ENCODE results near the gene MRPL51. TPM values are rescaled to one million over a fixed set of nuclear protein-coding genes. Genes with fewer than 3 reads are reported as not detected.

The MRPL51 gene
- total and polyA plus RNA-seq, 9 of the 15 experiments (the other 6 are each of a cell fraction or from before 2014, with no cell fraction given) = 127 to 727 (median 208) TPM

- H3K9me3 ChIP-seq (replicated peaks; ENCODE audit: control insufficient read depth, insufficient read depth, low read depth, low read length) = no peaks in the 10 kb centered on the region
- no peaks in the 10 kb centered on the region for H3K9me1 ChIP-seq (ENCODE audit: control insufficient read depth, insufficient read depth, low read length)
- no peak overlapping the region for H2AFZ ChIP-seq (ENCODE audit: low read depth, low read length)
- ATAC-seq (no peak), FAIRE-seq (no peak), DNase-seq (ENCODE audit: extremely low read depth in 1 of 4, low spot score in 3 of 4) (no peak)
- H4K20me1 ChIP-seq (replicated peaks; ENCODE audit: control insufficient read depth, insufficient read depth, low read length) = peaks cover 38% of the 10 kb centered on the region
- no TSS peak for BruUV-seq (replicated peaks)
- in situ Hi-C loops (cut with MboI) (no loop called here), intact Hi-C loops (cut with micrococcal nuclease) (loop anchor here (2.0 to 10.0 kb wide), 2 partner anchors 41 to 211 kb away; partner anchors contain the start of gene NCAPD2)
- H3K4me1 ChIP-seq (replicated peaks in 1 of 2; ENCODE audit: control insufficient read depth in 2 of 2, insufficient read depth in 2 of 2, low read length in 2 of 2) = peaks cover 41 to 74% of the 10 kb centered on the region in 2 experiments; a peak in 4 of 5 replicates
- TF ChIP-seq POLR2AphosphoS5 (IDR thresholded peaks at IDR 0.05; ENCODE audit: control insufficient read depth, insufficient read depth, low read depth, low read length) (peak; percentile 12; the same call in 1 of the 2 replicates), TGIF2 (CRISPR knock-in tag; IDR thresholded peaks at IDR 0.05) (no peak)
- peaks cover 58% of the 10 kb centered on the region for H3K36me3 ChIP-seq (ENCODE audit: control insufficient read depth, insufficient read depth, low read length)
- H3K9ac ChIP-seq (ENCODE audit: insufficient read depth in 1 of 2, low read depth in 2 of 2, low read length in 2 of 2) = peak overlapping the region; percentile 84 to 100
- H3K27ac ChIP-seq (ENCODE audit: extremely low read depth, low read depth, low read length) = peak overlapping the region; percentile 87
- H3K79me2 ChIP-seq (ENCODE audit: control insufficient read depth, insufficient read depth, low read length) = peaks cover 63% of the 10 kb centered on the region
- POLR2A ChIA-PET = interaction anchor here (0.8 to 2.6 kb wide), 6 partner anchors 10 to 146 kb away, joined by 3 to 20 read pairs (median 3); no protein-coding TSS in a partner anchor
- H3K4me3 ChIP-seq = peak overlapping the region; percentile 84
- CTCF ChIA-PET (ENCODE audit: low intra/inter-chr PET ratio) = no interaction called here
- peak overlapping the region; percentile 93 for H3K4me2 ChIP-seq (ENCODE audit: insufficient read depth, low read length)
- WGBS (ENCODE audit: insufficient coverage, low coverage, missing lambda C conversion rate) = no CpG with 5 or more reads among the region's 6 CpGs
- H3K27me3 ChIP-seq (ENCODE audit: control insufficient read depth in 2 of 2, insufficient read depth in 2 of 2, low read length in 2 of 2) = no peaks in the 10 kb centered on the region
These were observed 42.6 kb upstream of the MRPL51 start for GRCh38 chr12:6535697-6535946.

GRCh38 chr12:6534945-6535696 is 42.1 kb upstream of the MRPL51 start:
- FAIRE-seq (no peak), DNase-seq (ENCODE audit: extremely low read depth in 1 of 4, low spot score in 3 of 4) (peak; percentile 57 to 73 (median 66)), ATAC-seq (peak; percentile 4)
- peaks cover 40 to 69% of the 10 kb centered on the region in 2 experiments; a peak in 4 of 5 replicates for H3K4me1 ChIP-seq (replicated peaks in 1 of 2; ENCODE audit: control insufficient read depth in 2 of 2, insufficient read depth in 2 of 2, low read length in 2 of 2)
- BruUV-seq (replicated peaks) = no TSS peak
- ChIA-PET POLR2A (interaction anchor here (0.6 to 2.6 kb wide), 15 partner anchors 8 to 317 kb away, joined by 3 to 20 read pairs (median 3); partner anchors contain the start of genes CDCA3, MRPL51, USP5 and VAMP1), CTCF (ENCODE audit: low intra/inter-chr PET ratio) (no interaction called here)
- H3K79me2 ChIP-seq (ENCODE audit: control insufficient read depth, insufficient read depth, low read length) = peaks cover 63% of the 10 kb centered on the region
- H3K9ac ChIP-seq (ENCODE audit: insufficient read depth in 1 of 2, low read depth in 2 of 2, low read length in 2 of 2) = peak overlapping the region; percentile 84 to 100
- in situ Hi-C loops (cut with MboI) = no loop called here
- no peaks in the 10 kb centered on the region for H3K9me3 ChIP-seq (replicated peaks; ENCODE audit: control insufficient read depth, insufficient read depth, low read depth, low read length)
- peaks cover 63% of the 10 kb centered on the region for H3K36me3 ChIP-seq (ENCODE audit: control insufficient read depth, insufficient read depth, low read length)
- H3K9me1 ChIP-seq (ENCODE audit: control insufficient read depth, insufficient read depth, low read length) = no peaks in the 10 kb centered on the region
- H3K4me3 ChIP-seq = peak overlapping the region; percentile 84
- H4K20me1 ChIP-seq (replicated peaks; ENCODE audit: control insufficient read depth, insufficient read depth, low read length) = peaks cover 38% of the 10 kb centered on the region
- intact Hi-C loops (cut with micrococcal nuclease) = loop anchor here (2.0 to 10.0 kb wide), 2 partner anchors 40 to 210 kb away; partner anchors contain the start of gene NCAPD2
- no peak overlapping the region for H2AFZ ChIP-seq (ENCODE audit: low read depth, low read length)
- peak overlapping the region; percentile 87 for H3K27ac ChIP-seq (ENCODE audit: extremely low read depth, low read depth, low read length)
- WGBS (ENCODE audit: insufficient coverage, low coverage, missing lambda C conversion rate) = under 1% methylated on average over 25 of the region's 52 CpGs
- H3K27me3 ChIP-seq (ENCODE audit: control insufficient read depth in 2 of 2, insufficient read depth in 2 of 2, low read length in 2 of 2) = no peaks in the 10 kb centered on the region
- peak overlapping the region; percentile 93 for H3K4me2 ChIP-seq (ENCODE audit: insufficient read depth, low read length)
- TF ChIP-seq PHF21A (IDR thresholded peaks at IDR 0.05; ENCODE audit: borderline replicate concordance, low read depth) (peak; percentile 69; the same call in 1 of the 2 replicates), RCOR1 (IDR thresholded peaks at IDR 0.05; ENCODE audit: borderline replicate concordance in 1 of 2, low read depth in 2 of 2, low read length in 2 of 2) (peak in 1 of 2 experiments; percentile 54; a peak in 1 of 4 replicates), USF1 (CRISPR knock-in tag; IDR thresholded peaks at IDR 0.05) (peak; percentile 95), ELK3 (CRISPR knock-in tag; IDR thresholded peaks at IDR 0.05) (no peak), RAD51 (IDR thresholded peaks at IDR 0.05; ENCODE audit: borderline replicate concordance, low read depth) (peak; percentile 84), KDM1A (IDR thresholded peaks at IDR 0.05) (peak; percentile 32 to 37; a peak in 2 of 4 replicates), MAX (CRISPR knock-in tag; IDR thresholded peaks at IDR 0.05) (peak; percentile 54; the same call in 1 of the 2 replicates), MNT (conservative IDR thresholded peaks at IDR 0.05) (peak; percentile 65 to 71)
